ENCODE results near the gene TMEM219.

GRCh38 chr16:29963021-29963743 is 1.3 kb downstream of the TMEM219 start:
- TF ChIP-seq EZH2 (IDR thresholded peaks at IDR 0.05; ENCODE audit: borderline replicate concordance, low read length), result no peak
- no peak for TF ChIP-seq CTCF (IDR thresholded peaks at IDR 0.05; ENCODE audit: low read length)
